MM.1S (cell line): ENCODE measurements around the gene SBDS.

Experiments
- DNase-seq: peaks from one replicate; pipeline ENCODE4 v3.0.0-alpha.2; 2015
- H2AFZ ChIP-seq: fragments of 300-600 bp; sonication (generic); 2 replicates; pipeline ENCODE4 v1.6.0; 2016; ENCODE audit warnings: antibody characterized with exemption, low read length
- H3F3A ChIP-seq: fragments of 300-600 bp; sonication (generic); 2 replicates; pipeline ENCODE4 v1.6.1; 2016; ENCODE audit warnings: mild to moderate bottlenecking, antibody characterized with exemption, low read length, moderate library complexity, mixed read lengths; ENCODE audit not compliant: insufficient read depth
- H3K27ac ChIP-seq: fragments of 300-600 bp; sonication (generic); 2 replicates; pipeline ENCODE4 v1.5.1; 2016; ENCODE audit warnings: mild to moderate bottlenecking, low read length
- H3K27me3 ChIP-seq: fragments of 300-600 bp; sonication (generic); replicated peaks from 2 replicates; pipeline ENCODE4 v1.6.0; 2016; ENCODE audit warnings: low read length; ENCODE audit not compliant: insufficient read depth
- H3K36me3 ChIP-seq: fragments of 300-600 bp; sonication (generic); replicated peaks from 2 replicates; pipeline ENCODE4 v1.6.1; 2016; ENCODE audit warnings: mild to moderate bottlenecking, low read length, mixed read lengths; ENCODE audit not compliant: insufficient read depth
- H3K4me1 ChIP-seq: fragments of 300-600 bp; sonication (generic); 2 replicates; pipeline ENCODE4 v1.6.1; 2016; ENCODE audit warnings: low read length, mixed read lengths
- H3K4me2 ChIP-seq: fragments of 300-600 bp; sonication (generic); 2 replicates; pipeline ENCODE4 v1.6.0; 2016; ENCODE audit warnings: low read depth, low read length
- H3K4me3 ChIP-seq: fragments of 300-600 bp; sonication (generic); 2 replicates; pipeline ENCODE4 v1.5.1; 2016; ENCODE audit warnings: low read length, mixed read lengths
- H3K79me2 ChIP-seq: fragments of 300-600 bp; sonication (generic); 2 replicates; pipeline ENCODE4 v1.6.1; 2016; ENCODE audit warnings: mixed run types, low read length, mixed read lengths
- H3K9ac ChIP-seq: fragments of 300-600 bp; sonication (generic); 2 replicates; pipeline ENCODE4 v1.6.1; 2016; ENCODE audit warnings: low read length, mixed read lengths
- H3K9me2 ChIP-seq: fragments of 300-600 bp; sonication (generic); replicated peaks from 2 replicates; pipeline ENCODE4 v1.6.1; 2016; ENCODE audit warnings: mild to moderate bottlenecking, low read length, mixed read lengths; ENCODE audit not compliant: insufficient read depth
- H3K9me3 ChIP-seq: fragments of 300-600 bp; sonication (generic); replicated peaks from 2 replicates; pipeline ENCODE4 v1.6.1; 2016; ENCODE audit warnings: mild to moderate bottlenecking, low read length, mixed read lengths; ENCODE audit not compliant: insufficient read depth
- H4K20me1 ChIP-seq: fragments of 300-600 bp; sonication (generic); 2 replicates; pipeline ENCODE4 v1.6.1; 2016; ENCODE audit warnings: mild to moderate bottlenecking, low read length, moderate library complexity, mixed read lengths; ENCODE audit not compliant: insufficient read depth
- CTCF ChIP-seq: fragments of 300-600 bp; sonication (generic); IDR thresholded peaks from 2 replicates; pipeline ENCODE4 v1.5.1; 2016; ENCODE audit warnings: antibody characterized with exemption, low read length, mixed read lengths
- EZH2 ChIP-seq: fragments of 300-600 bp; sonication (generic); optimal IDR thresholded peaks from 2 replicates; pipeline ENCODE3; 2017; ENCODE audit warnings: low read depth, mild to moderate bottlenecking, antibody characterized with exemption, low read length, mixed read lengths
- EZH2phosphoT487 ChIP-seq: fragments of 300-600 bp; sonication (generic); IDR thresholded peaks from 2 replicates; pipeline ENCODE4 v1.6.1; 2018; ENCODE audit warnings: antibody characterized with exemption, low read length

SBDS gene

GRCh38 chr7:66953044-66953427 lies 42.4 kb downstream of the SBDS start:
- no peaks in the 10 kb centered on the region for H4K20me1 ChIP-seq
- H3K79me2 ChIP-seq, result no peaks in the 10 kb centered on the region
- H2AFZ ChIP-seq, result no peak overlapping the region
- H3K4me1 ChIP-seq, result no peaks in the 10 kb centered on the region
- no peak for DNase-seq
- TF ChIP-seq EZH2phosphoT487 (no peak), EZH2 (no peak), CTCF (no peak)
- H3K27me3 ChIP-seq, result no peaks in the 10 kb centered on the region
- no peak overlapping the region for H3K4me2 ChIP-seq
- H3K4me3 ChIP-seq, result no peak overlapping the region
- no peak overlapping the region for H3K27ac ChIP-seq
- H3K9me3 ChIP-seq, result no peaks in the 10 kb centered on the region
- H3K9me2 ChIP-seq, result no peaks in the 10 kb centered on the region
- no peaks in the 10 kb centered on the region for H3F3A ChIP-seq
- H3K9ac ChIP-seq, result no peak overlapping the region
- 0 out of 2 replicates have a peak, but pooled peaks cover 4% of the 10 kb centered on the region for H3K36me3 ChIP-seq

GRCh38 chr7:66952343-66953043 lies 42.9 kb downstream of the SBDS start:
- no peak overlapping the region for H2AFZ ChIP-seq
- TF ChIP-seq EZH2 (no peak), CTCF (no peak), EZH2phosphoT487 (no peak)
- 0 out of 2 replicates have a peak, but pooled peaks cover 4% of the 10 kb centered on the region for H3K36me3 ChIP-seq
- H3K4me1 ChIP-seq, result no peaks in the 10 kb centered on the region
- no peaks in the 10 kb centered on the region for H4K20me1 ChIP-seq
- no peaks in the 10 kb centered on the region for H3K79me2 ChIP-seq
- H3K9ac ChIP-seq, result no peak overlapping the region
- no peaks in the 10 kb centered on the region for H3K27me3 ChIP-seq
- no peaks in the 10 kb centered on the region for H3K9me3 ChIP-seq
- no peak overlapping the region for H3K4me2 ChIP-seq
- no peaks in the 10 kb centered on the region for H3F3A ChIP-seq
- no peaks in the 10 kb centered on the region for H3K9me2 ChIP-seq
- no peak overlapping the region for H3K27ac ChIP-seq
- no peak overlapping the region for H3K4me3 ChIP-seq
- DNase-seq, result no peak

GRCh38 chr7:66950763-66951162 lies 44.6 kb downstream of the SBDS start:
- no peak overlapping the region for H2AFZ ChIP-seq
- 0 out of 2 replicates have a peak, but pooled peaks cover 4% of the 10 kb centered on the region for H3K36me3 ChIP-seq
- TF ChIP-seq EZH2, result no peak
- TF ChIP-seq CTCF, result no peak
- no peak for TF ChIP-seq EZH2phosphoT487
- DNase-seq, result no peak
- no peak overlapping the region for H3K9ac ChIP-seq
- no peak overlapping the region for H3K4me3 ChIP-seq
- no peaks in the 10 kb centered on the region for H3K9me2 ChIP-seq
- no peaks in the 10 kb centered on the region for H3K9me3 ChIP-seq
- H4K20me1 ChIP-seq, result no peaks in the 10 kb centered on the region
- no peaks in the 10 kb centered on the region for H3K27me3 ChIP-seq
- H3F3A ChIP-seq, result no peaks in the 10 kb centered on the region
- no peaks in the 10 kb centered on the region for H3K4me1 ChIP-seq
- 0 out of 2 replicates have a peak, but pooled peaks cover 3% of the 10 kb centered on the region for H3K79me2 ChIP-seq
- H3K4me2 ChIP-seq, result no peak overlapping the region
- H3K27ac ChIP-seq, result no peak overlapping the region
